Astrocyte (in vitro differentiated cells and primary cell): ENCODE measurements around the gene NRDC. TPM values are rescaled to one million over a fixed set of nuclear protein-coding genes. Genes with fewer than 3 reads are reported as not detected.

Source experiments
- DNase-seq: peaks from one replicate; pipeline ENCODE4 v3.0.0-alpha.2; 2010; ENCODE audit warnings: low read depth
- FAIRE-seq: peaks from 2 replicates; lab custom pipeline; 2011; peaks lifted over from hg19 to GRCh38; lab: Jason Lieb, UNC
- H2AFZ ChIP-seq: 2 replicates; pipeline ENCODE4 v1.6.0; 2012; ENCODE audit warnings: low read depth, low read length, inconsistent platforms
- H3K27ac ChIP-seq: 2 replicates; pipeline ENCODE4 v1.5.1; 2011; ENCODE audit warnings: low read depth, low read length, inconsistent platforms
- H3K27me3 ChIP-seq: 2 replicates; pipeline ENCODE4 v1.6.0; 2011; ENCODE audit warnings: low read length, inconsistent platforms; ENCODE audit not compliant: insufficient read depth
- H3K36me3 ChIP-seq: 2 replicates; pipeline ENCODE4 v1.5.1; 2011; ENCODE audit warnings: low read length, inconsistent platforms; ENCODE audit not compliant: insufficient read depth
- H3K4me1 ChIP-seq: 2 replicates; pipeline ENCODE4 v1.5.1; 2011; ENCODE audit warnings: low read length, inconsistent platforms; ENCODE audit not compliant: insufficient read depth
- H3K4me2 ChIP-seq: 2 replicates; pipeline ENCODE4 v1.6.0; 2012; ENCODE audit warnings: low read length, inconsistent platforms
- H3K4me3 ChIP-seq: 2 replicates; pipeline ENCODE4 v1.5.1; 2011; ENCODE audit warnings: low read depth, mild to moderate bottlenecking, low read length, inconsistent platforms; ENCODE audit not compliant: insufficient read depth
- H3K79me2 ChIP-seq: 2 replicates; pipeline ENCODE4 v1.6.0; 2012; ENCODE audit warnings: mild to moderate bottlenecking, low read length, inconsistent platforms; ENCODE audit not compliant: insufficient read depth
- H3K9ac ChIP-seq: 2 replicates; pipeline ENCODE4 v1.6.0; 2012; ENCODE audit warnings: mild to moderate bottlenecking, low read length, inconsistent platforms
- H3K9me3 ChIP-seq: 2 replicates; pipeline ENCODE4 v1.5.1; 2012; ENCODE audit warnings: low read depth, mild to moderate bottlenecking, low read length, inconsistent platforms; ENCODE audit not compliant: insufficient read depth
- H4K20me1 ChIP-seq: 2 replicates; pipeline ENCODE4 v1.6.0; 2012; ENCODE audit warnings: low read length, inconsistent platforms; ENCODE audit not compliant: insufficient read depth
- H3K27ac Mint-ChIP-seq: one replicate; pipeline ENCODE4 v1.8.0; 2021; ENCODE audit warnings: mild to moderate bottlenecking, mixed read lengths; ENCODE audit not compliant: unreplicated experiment
- H3K27me3 Mint-ChIP-seq: one replicate; pipeline ENCODE4 v1.8.0; 2021; ENCODE audit warnings: low read depth, mixed read lengths; ENCODE audit not compliant: unreplicated experiment
- H3K36me3 Mint-ChIP-seq: one replicate; pipeline ENCODE4 v1.8.0; 2021; ENCODE audit warnings: low read depth, mixed read lengths; ENCODE audit not compliant: unreplicated experiment
- H3K4me1 Mint-ChIP-seq: one replicate; pipeline ENCODE4 v1.8.0; 2021; ENCODE audit warnings: low read depth, mixed read lengths; ENCODE audit not compliant: unreplicated experiment
- H3K4me3 Mint-ChIP-seq: one replicate; pipeline ENCODE4 v1.8.0; 2021; ENCODE audit warnings: mild to moderate bottlenecking, moderate library complexity, mixed read lengths; ENCODE audit not compliant: unreplicated experiment
- H3K9me3 Mint-ChIP-seq: one replicate; pipeline ENCODE4 v1.8.0; 2021; ENCODE audit warnings: mild to moderate bottlenecking, mixed read lengths; ENCODE audit not compliant: unreplicated experiment
- EZH2 ChIP-seq: IDR thresholded peaks from 2 replicates; pipeline ENCODE4 v1.6.1; 2012; ENCODE audit warnings: mild to moderate bottlenecking, low read length, inconsistent platforms; ENCODE audit not compliant: insufficient read depth
- total RNA-seq: library from RNA; stranded (reverse); gene quantifications from 2 replicates; pipeline ENCODE4 v1.2.1, GENCODE V29; 2021
- TF ChIP-seq, protein P1 (sequence below): IDR thresholded peaks from 2 replicates; pipeline ENCODE4 v1.5.1; 2011; ENCODE audit warnings: low read depth, mild to moderate bottlenecking, inconsistent platforms, low read length, moderate library complexity; ENCODE audit not compliant: insufficient read depth

The NRDC gene
- total RNA-seq, 1 donor from 2014 or later, result 170 TPM

- H3K27ac ChIP-seq, result no peak overlapping the region
- H3K9me3 ChIP-seq, result no peaks in the 10 kb centered on the region
- Mint-ChIP-seq H3K27me3 (no peaks in the 10 kb centered on the region), H3K36me3 (peaks cover 22% of the 10 kb centered on the region), H3K27ac (no peak overlapping the region), H3K4me3 (no peak overlapping the region), H3K9me3 (no peaks in the 10 kb centered on the region), H3K4me1 (peaks cover 10% of the 10 kb centered on the region)
- peaks cover 9% of the 10 kb centered on the region for H3K4me1 ChIP-seq
- H3K27me3 ChIP-seq, result no peaks in the 10 kb centered on the region
- H3K79me2 ChIP-seq, result no peaks in the 10 kb centered on the region
- H3K36me3 ChIP-seq, result peaks cover 6% of the 10 kb centered on the region
- TF ChIP-seq, protein P1, sequence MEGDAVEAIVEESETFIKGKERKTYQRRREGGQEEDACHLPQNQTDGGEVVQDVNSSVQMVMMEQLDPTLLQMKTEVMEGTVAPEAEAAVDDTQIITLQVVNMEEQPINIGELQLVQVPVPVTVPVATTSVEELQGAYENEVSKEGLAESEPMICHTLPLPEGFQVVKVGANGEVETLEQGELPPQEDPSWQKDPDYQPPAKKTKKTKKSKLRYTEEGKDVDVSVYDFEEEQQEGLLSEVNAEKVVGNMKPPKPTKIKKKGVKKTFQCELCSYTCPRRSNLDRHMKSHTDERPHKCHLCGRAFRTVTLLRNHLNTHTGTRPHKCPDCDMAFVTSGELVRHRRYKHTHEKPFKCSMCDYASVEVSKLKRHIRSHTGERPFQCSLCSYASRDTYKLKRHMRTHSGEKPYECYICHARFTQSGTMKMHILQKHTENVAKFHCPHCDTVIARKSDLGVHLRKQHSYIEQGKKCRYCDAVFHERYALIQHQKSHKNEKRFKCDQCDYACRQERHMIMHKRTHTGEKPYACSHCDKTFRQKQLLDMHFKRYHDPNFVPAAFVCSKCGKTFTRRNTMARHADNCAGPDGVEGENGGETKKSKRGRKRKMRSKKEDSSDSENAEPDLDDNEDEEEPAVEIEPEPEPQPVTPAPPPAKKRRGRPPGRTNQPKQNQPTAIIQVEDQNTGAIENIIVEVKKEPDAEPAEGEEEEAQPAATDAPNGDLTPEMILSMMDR, result no peak
- DNase-seq (no peak), FAIRE-seq (no peak)
- no peak overlapping the region for H2AFZ ChIP-seq
- H4K20me1 ChIP-seq, result no peaks in the 10 kb centered on the region
- H3K4me3 ChIP-seq, result no peak overlapping the region
- H3K9ac ChIP-seq, result no peak overlapping the region
- no peak overlapping the region for H3K4me2 ChIP-seq
Observed at GRCh38 chr1:51915951-51916350, 37.4 kb upstream of the NRDC start.

DNA sequence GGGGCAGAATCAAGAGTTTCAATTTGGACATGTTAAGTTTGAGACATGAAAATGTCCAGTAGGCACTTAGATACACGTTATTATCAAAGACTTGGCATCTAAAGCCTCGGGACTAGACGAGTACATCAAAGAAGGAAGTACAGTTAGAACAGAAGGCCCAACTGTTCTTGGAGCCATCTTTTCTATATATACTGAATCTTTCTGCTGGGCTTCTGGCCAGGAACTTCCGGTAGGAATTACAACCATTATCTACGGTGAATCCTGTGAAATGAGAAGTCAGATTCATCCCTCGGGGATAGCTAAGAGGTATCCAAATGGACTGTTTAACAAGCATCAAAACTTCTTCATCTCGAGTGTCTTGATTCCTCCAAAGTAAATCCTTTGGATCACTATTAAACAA, 34.4 kb upstream of the NRDC start:
- Histone ChIP-seq H2AFZ (no peak overlapping the region), H3K4me2 (no peak overlapping the region), H3K27me3 (no peaks in the 10 kb centered on the region), H3K36me3 (peaks cover 6% of the 10 kb centered on the region), H3K9ac (no peak overlapping the region), H3K79me2 (no peaks in the 10 kb centered on the region), H4K20me1 (no peaks in the 10 kb centered on the region), H3K9me3 (no peaks in the 10 kb centered on the region), H3K27ac (no peak overlapping the region), H3K4me1 (no peaks in the 10 kb centered on the region), H3K4me3 (no peak overlapping the region)
- peaks cover 2% of the 10 kb centered on the region for H3K4me1 Mint-ChIP-seq
- no peak overlapping the region for H3K4me3 Mint-ChIP-seq
- DNase-seq (no peak), FAIRE-seq (no peak)
- TF ChIP-seq, protein P1, result no peak
- no peak for TF ChIP-seq EZH2
- H3K9me3 Mint-ChIP-seq, result peaks cover 3% of the 10 kb centered on the region
- no peak overlapping the region for H3K27ac Mint-ChIP-seq
- H3K27me3 Mint-ChIP-seq, result no peaks in the 10 kb centered on the region
- H3K36me3 Mint-ChIP-seq, result peaks cover 8% of the 10 kb centered on the region

DNA sequence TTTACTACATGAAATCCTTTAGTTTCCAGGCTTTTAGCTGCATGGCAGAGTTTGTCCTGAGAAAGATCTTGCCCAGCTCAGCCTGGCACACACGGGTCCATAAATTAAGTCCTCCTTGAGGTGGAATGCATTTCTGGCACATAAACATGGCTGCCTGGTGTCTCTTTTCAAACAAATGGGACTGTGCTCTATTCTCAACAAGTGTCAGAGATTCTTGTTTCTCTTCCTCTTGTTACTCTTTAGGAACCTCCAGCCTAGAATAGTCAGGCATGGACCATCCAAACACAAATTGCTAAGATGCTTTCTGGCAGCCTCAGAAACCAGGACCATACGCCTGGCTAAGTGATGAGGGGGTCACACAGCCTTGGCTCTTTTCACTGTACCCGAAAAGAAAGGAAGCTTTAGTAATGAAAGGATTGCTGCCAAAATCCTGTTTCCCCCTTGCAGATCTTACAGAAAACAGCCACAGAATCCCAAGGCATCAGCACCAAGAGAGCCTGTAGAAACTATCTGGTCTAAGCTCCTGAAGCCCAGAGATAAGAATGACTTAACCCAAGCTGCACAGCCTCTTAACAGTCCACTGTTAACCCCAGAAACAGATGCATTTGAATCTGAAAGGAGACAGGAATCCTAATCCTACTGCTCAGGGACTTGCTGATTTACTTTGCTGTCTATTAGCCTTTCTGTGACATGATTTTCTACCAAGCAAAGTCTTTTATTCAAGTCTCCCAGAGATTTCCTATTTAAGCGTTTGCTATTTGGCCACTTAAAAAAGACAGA, 31.9 kb upstream of the NRDC start:
- Histone ChIP-seq H3K27me3 (no peaks in the 10 kb centered on the region), H3K9me3 (no peaks in the 10 kb centered on the region), H2AFZ (no peak overlapping the region), H4K20me1 (no peaks in the 10 kb centered on the region), H3K4me2 (no peak overlapping the region), H3K4me1 (peaks cover 4% of the 10 kb centered on the region), H3K4me3 (no peak overlapping the region), H3K9ac (no peak overlapping the region), H3K36me3 (peaks cover 3% of the 10 kb centered on the region), H3K27ac (no peak overlapping the region), H3K79me2 (no peaks in the 10 kb centered on the region)
- Mint-ChIP-seq H3K4me3 (no peak overlapping the region), H3K4me1 (peaks cover 7% of the 10 kb centered on the region), H3K9me3 (peaks cover 6% of the 10 kb centered on the region), H3K27me3 (no peaks in the 10 kb centered on the region), H3K27ac (no peak overlapping the region), H3K36me3 (peaks cover 6% of the 10 kb centered on the region)
- TF ChIP-seq, protein P1, result no peak
- no peak for TF ChIP-seq EZH2
- DNase-seq (no peak), FAIRE-seq (no peak)
